IMR-90 (cell line): ENCODE results near the gene FAM83F. TPM values are rescaled to one million over a fixed set of nuclear protein-coding genes. Genes with fewer than 3 reads are reported as not detected.

Source experiments
- ATAC-seq: fragments of 200-7000 bp; cut with Tn5 transposase; 2 replicates; pipeline ENCODE4 v1.9.1; 2020; ENCODE audit warnings: low read depth, mild to moderate bottlenecking, moderate library complexity
- BruUV-seq: library from RNA; stranded (reverse); fragments of 400-500 nt; replicated peaks from 2 replicates; lab custom pipeline; 2021; lab: Mats Ljungman, UMichigan
- CTCF ChIA-PET: fragments of 300-600 bp; formaldehyde crosslinking; extraction: SDS; loops from one replicate; lab custom pipeline; 2021; ENCODE audit warnings: antibody characterized with exemption; lab: Yijun Ruan, JAX
- POLR2A ChIA-PET: fragments of 300-600 bp; sonication (Branson Sonifier 250); formaldehyde crosslinking; loops from one replicate; lab custom pipeline; 2022; ENCODE audit warnings: antibody characterized with exemption; ENCODE audit not compliant: unreplicated experiment; lab: Charles Lee
- DNase-seq: peaks from one replicate; pipeline ENCODE4 v3.0.0; 2013
- H2AFZ ChIP-seq: replicated peaks from 2 replicates; pipeline ENCODE3; 2013; ENCODE audit warnings: low read length, mild to moderate bottlenecking; ENCODE audit not compliant: poor library complexity
- H2AK5ac ChIP-seq: 2 replicates; pipeline ENCODE4 v1.6.1; 2013; ENCODE audit warnings: low read depth, low read length, inconsistent platforms
- H2AK9ac ChIP-seq: replicated peaks from 2 replicates; pipeline ENCODE3; 2013; ENCODE audit warnings: mild to moderate bottlenecking, low read depth, low read length, moderate library complexity; ENCODE audit not compliant: poor library complexity
- H2BK120ac ChIP-seq: 2 replicates; pipeline ENCODE4 v1.6.1; 2013; ENCODE audit warnings: low read depth, low read length, inconsistent platforms
- H2BK15ac ChIP-seq: 3 replicates; pipeline ENCODE4 v1.6.1; 2013; ENCODE audit warnings: low read depth, low read length, inconsistent platforms
- H2BK20ac ChIP-seq: 2 replicates; pipeline ENCODE4 v1.6.1; 2013; ENCODE audit warnings: low read depth, mild to moderate bottlenecking, inconsistent platforms, low read length, moderate library complexity
- H2BK5ac ChIP-seq: 2 replicates; pipeline ENCODE4 v1.6.1; 2013; ENCODE audit warnings: mild to moderate bottlenecking, low read depth, low read length, inconsistent platforms; ENCODE audit not compliant: poor library complexity, severe bottlenecking
- H3K14ac ChIP-seq: replicated peaks from 2 replicates; pipeline ENCODE4 v1.6.1; 2013; ENCODE audit warnings: low read depth, low read length, inconsistent platforms
- H3K18ac ChIP-seq: 2 replicates; pipeline ENCODE4 v1.6.1; 2013; ENCODE audit warnings: low read depth, low read length, control low read depth
- H3K23ac ChIP-seq: 2 replicates; pipeline ENCODE4 v1.6.1; 2013; ENCODE audit warnings: low read depth, low read length, inconsistent platforms
- H3K27ac ChIP-seq: 2 replicates; pipeline ENCODE4 v1.5.1; 2013; ENCODE audit warnings: mild to moderate bottlenecking, control low read depth, low read length; ENCODE audit not compliant: insufficient read depth
- H3K27me3 ChIP-seq: 2 replicates; pipeline ENCODE4 v1.6.1; 2013; ENCODE audit warnings: low read length; ENCODE audit not compliant: control insufficient read depth, insufficient read depth
- H3K36me3 ChIP-seq: 2 replicates; pipeline ENCODE4 v1.6.1; 2013; ENCODE audit warnings: low read length, mixed read lengths; ENCODE audit not compliant: control insufficient read depth, insufficient read depth
- H3K4ac ChIP-seq: 2 replicates; pipeline ENCODE4 v1.6.1; 2013; ENCODE audit warnings: low read depth, low read length, inconsistent platforms
- H3K4me1 ChIP-seq: 2 replicates; pipeline ENCODE4 v1.6.1; 2013; ENCODE audit warnings: low read length, mixed read lengths; ENCODE audit not compliant: control insufficient read depth, insufficient read depth
- H3K4me2 ChIP-seq: 2 replicates; pipeline ENCODE4 v1.6.1; 2013; ENCODE audit warnings: low read depth, mild to moderate bottlenecking, control low read depth, low read length, moderate library complexity
- H3K4me3 ChIP-seq: 2 replicates; pipeline ENCODE4 v1.5.1; 2013; ENCODE audit warnings: low read depth, mild to moderate bottlenecking, control low read depth, low read length, moderate library complexity; ENCODE audit not compliant: insufficient read depth
- H3K56ac ChIP-seq: 2 replicates; pipeline ENCODE4 v1.6.1; 2013; ENCODE audit warnings: low read length, inconsistent platforms; ENCODE audit not compliant: insufficient read depth; ENCODE audit errors: extremely low read depth
- H3K79me1 ChIP-seq, 2 experiments: 2 replicates each; pipeline ENCODE4 v1.6.1; 2013; ENCODE audit warnings: low read length in 2 of 2, inconsistent platforms in 1 of 2, low read depth in 1 of 2
- H3K9ac ChIP-seq: 2 replicates; pipeline ENCODE4 v1.6.1; 2013; ENCODE audit warnings: low read depth, low read length, control low read depth
- H3K9me1 ChIP-seq: 2 replicates; pipeline ENCODE4 v1.6.1; 2013; ENCODE audit warnings: low read length, inconsistent platforms; ENCODE audit not compliant: insufficient read depth
- H3K9me3 ChIP-seq: 2 replicates; pipeline ENCODE4 v1.6.1; 2013; ENCODE audit warnings: low read length; ENCODE audit not compliant: control insufficient read depth, insufficient read depth
- H4K20me1 ChIP-seq: 2 replicates; pipeline ENCODE4 v1.6.1; 2013; ENCODE audit warnings: low read length, inconsistent platforms; ENCODE audit not compliant: insufficient read depth
- H4K5ac ChIP-seq: 2 replicates; pipeline ENCODE4 v1.6.1; 2013; ENCODE audit warnings: mild to moderate bottlenecking, low read depth, low read length, control low read depth
- H4K8ac ChIP-seq, 2 experiments: 2 replicates each; pipeline ENCODE4 v1.6.1; 2013; ENCODE audit warnings: low read depth in 2 of 2, low read length in 2 of 2, control low read depth in 1 of 2, inconsistent platforms in 1 of 2
- H4K91ac ChIP-seq: 2 replicates; pipeline ENCODE4 v1.6.1; 2013; ENCODE audit warnings: low read depth, low read length, inconsistent platforms; ENCODE audit not compliant: insufficient read depth
- CEBPB ChIP-seq: IDR thresholded peaks from 2 replicates; pipeline ENCODE4 v1.6.1; 2012; ENCODE audit warnings: low read depth, low read length, improper control_type of control experiment
- FOS ChIP-seq: fragments of 150-350 bp; IDR thresholded peaks from 2 replicates; pipeline ENCODE4 v1.6.1; 2016; ENCODE audit warnings: low read depth, low read length
- MAFK ChIP-seq: IDR thresholded peaks from 2 replicates; pipeline ENCODE4 v1.6.1; 2012; ENCODE audit warnings: low read depth, low read length, improper control_type of control experiment
- MAZ ChIP-seq: IDR thresholded peaks from 2 replicates; pipeline ENCODE4 v1.6.1; 2012; ENCODE audit warnings: low read depth, mild to moderate bottlenecking, low read length, improper control_type of control experiment, moderate library complexity, borderline replicate concordance
- POLR2A ChIP-seq: IDR thresholded peaks from 2 replicates; pipeline ENCODE4 v1.6.1; 2012; ENCODE audit warnings: mild to moderate bottlenecking, low read depth, low read length
- RAD21 ChIP-seq: IDR thresholded peaks from 2 replicates; pipeline ENCODE4 v1.6.1; 2012; ENCODE audit warnings: low read length, improper control_type of control experiment
- RFX5 ChIP-seq: IDR thresholded peaks from 2 replicates; pipeline ENCODE4 v1.8.0; 2012; ENCODE audit warnings: low read depth, mild to moderate bottlenecking, low read length, moderate library complexity
- SMC3 ChIP-seq: fragments of 150-350 bp; IDR thresholded peaks from 2 replicates; pipeline ENCODE4 v1.6.1; 2016; ENCODE audit warnings: low read depth, mild to moderate bottlenecking, antibody characterized with exemption, low read length, moderate library complexity
- WGBS, 2 experiments: methylation state at CpG; one replicate each; pipeline versions ENCODE4 v1.1.5 to v1.1.7; 2013; ENCODE audit warnings: missing lambda C conversion rate in 2 of 2; ENCODE audit not compliant: insufficient read length in 1 of 2; ENCODE audit errors: extremely low coverage in 2 of 2; 5-methylcytosine and 5-hydroxymethylcytosine counted together
- dilution Hi-C: fragments of 300-500 bp; cut with HindIII; formaldehyde crosslinking; loops from one replicate; pipeline ENCODE4 v1.14.3; 2018; ENCODE audit warnings: low sequenced_read_pairs; ENCODE audit not compliant: unreplicated experiment
- in situ Hi-C: fragments of 300-500 bp; cut with MboI; formaldehyde crosslinking; loops from 3 replicates; pipeline ENCODE4 v1.14.3; 2019; ENCODE audit warnings: low sequenced_read_pairs, inconsistent platforms, mixed read lengths
- intact Hi-C: fragments of 100-400 bp; cut with micrococcal nuclease; formaldehyde crosslinking; loops from 2 replicates; pipeline ENCODE4 v1.10.0; 2022
- polyA plus RNA-seq, 3 experiments: library from polyadenylated mRNA; depleted of rRNA; stranded (reverse); fragments of >200 nt; gene quantifications; 2 replicates each; pipeline ENCODE4 v1.2.3, GENCODE V29; 2012; ENCODE audit warnings: low replicate concordance in 1 of 3
- total RNA-seq: library from RNA; depleted of rRNA; stranded (reverse); fragments of >200 nt; gene quantifications from 2 replicates; pipeline ENCODE4 v1.2.3, GENCODE V29; 2012
- TF ChIP-seq, protein P1 (sequence below): fragments of 150-350 bp; IDR thresholded peaks from 2 replicates; pipeline ENCODE4 v1.6.1; 2016; ENCODE audit warnings: low read depth, mild to moderate bottlenecking, low read length, moderate library complexity, borderline replicate concordance
- TF ChIP-seq, protein P2 (sequence below): fragments of 150-350 bp; IDR thresholded peaks from 2 replicates; pipeline ENCODE4 v1.6.1; 2017; ENCODE audit warnings: mild to moderate bottlenecking, antibody characterized with exemption, low read length, low read depth

The FAM83F gene
- total and polyA plus RNA-seq, 2 of the 4 experiments (the other 2 are of a cell fraction): not detected

DNA sequence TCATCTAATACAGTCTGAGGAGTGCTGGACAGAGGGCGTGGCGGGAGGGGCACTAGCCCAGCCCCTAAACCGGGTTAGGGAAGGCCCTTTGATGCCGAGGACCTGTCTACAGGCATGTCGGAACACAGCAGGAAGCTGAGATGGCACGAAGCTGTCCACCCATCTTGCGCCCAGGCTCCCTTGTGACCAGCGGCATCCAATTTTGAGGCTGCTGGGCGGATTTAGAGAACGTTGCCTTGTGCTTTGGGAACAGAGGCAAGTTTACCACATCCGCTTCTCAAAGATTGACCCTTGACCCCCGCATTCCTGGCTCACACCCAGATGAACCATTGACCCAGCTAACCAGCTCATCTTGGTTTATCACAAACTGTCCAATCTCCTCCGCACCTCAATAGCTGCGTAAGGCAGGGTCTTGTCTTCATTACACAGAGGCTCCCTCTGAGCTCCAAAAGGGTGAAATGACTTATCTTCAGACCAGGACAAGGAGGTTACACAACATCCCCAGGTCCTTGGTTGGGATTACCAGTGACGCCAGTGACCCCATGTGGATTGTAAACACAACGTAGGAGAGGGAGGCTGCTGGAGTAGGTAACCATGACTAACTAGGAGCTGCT lies 4.5 kb downstream of the FAM83F start (continued):
- TF ChIP-seq, protein P1, sequence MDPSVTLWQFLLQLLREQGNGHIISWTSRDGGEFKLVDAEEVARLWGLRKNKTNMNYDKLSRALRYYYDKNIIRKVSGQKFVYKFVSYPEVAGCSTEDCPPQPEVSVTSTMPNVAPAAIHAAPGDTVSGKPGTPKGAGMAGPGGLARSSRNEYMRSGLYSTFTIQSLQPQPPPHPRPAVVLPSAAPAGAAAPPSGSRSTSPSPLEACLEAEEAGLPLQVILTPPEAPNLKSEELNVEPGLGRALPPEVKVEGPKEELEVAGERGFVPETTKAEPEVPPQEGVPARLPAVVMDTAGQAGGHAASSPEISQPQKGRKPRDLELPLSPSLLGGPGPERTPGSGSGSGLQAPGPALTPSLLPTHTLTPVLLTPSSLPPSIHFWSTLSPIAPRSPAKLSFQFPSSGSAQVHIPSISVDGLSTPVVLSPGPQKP: no peak

DNA sequence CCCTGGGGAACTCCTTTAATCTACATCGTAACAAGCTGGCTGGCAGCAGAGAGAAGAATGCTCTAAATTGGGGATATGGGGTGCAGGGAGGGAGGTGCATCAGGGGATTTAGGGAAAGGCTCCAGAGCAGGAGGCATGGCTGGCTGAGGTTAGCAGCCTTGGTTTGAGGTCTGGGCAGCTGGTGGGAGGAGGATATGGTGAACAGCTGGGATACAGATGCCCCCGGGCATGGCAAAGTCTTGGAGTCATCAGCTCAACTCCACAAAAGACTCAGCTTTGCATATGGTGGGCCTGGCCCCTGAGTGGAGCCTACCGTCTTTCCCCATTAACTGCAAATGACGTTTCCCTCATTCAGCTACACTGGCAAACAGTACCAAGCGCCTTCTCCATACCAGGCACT lies 5.4 kb downstream of the FAM83F start:
- H3K18ac ChIP-seq: no peak overlapping the region
- peaks cover 4% of the 10 kb centered on the region for H3K4me1 ChIP-seq
- H3K27ac ChIP-seq: no peak overlapping the region
- H2BK5ac ChIP-seq: no peak overlapping the region
- no peak overlapping the region for H2BK20ac ChIP-seq
- in situ Hi-C loops: no loop called here
- no peak overlapping the region for H4K5ac ChIP-seq
- no peak overlapping the region; the same call in 1 of the 2 replicates for H2AK5ac ChIP-seq
- no peak overlapping the region for H3K9ac ChIP-seq
- intact Hi-C loops: no loop called here
- H3K4me3 ChIP-seq: no peak overlapping the region
- H3K56ac ChIP-seq: no peak overlapping the region
- DNase-seq (no peak), ATAC-seq (no peak)
- H3K4me2 ChIP-seq: no peak overlapping the region
- H3K36me3 ChIP-seq: no peaks in the 10 kb centered on the region
- H2AK9ac ChIP-seq: no peak overlapping the region
- no peak overlapping the region for H2AFZ ChIP-seq
- no CpG with 5 or more reads among the region's 5 CpGs for WGBS, 2 experiments
- H3K9me3 ChIP-seq: no peaks in the 10 kb centered on the region
- H4K8ac ChIP-seq: no peak overlapping the region
- H2BK15ac ChIP-seq: no peak overlapping the region
- H4K91ac ChIP-seq: no peak overlapping the region
- no peaks in the 10 kb centered on the region for H4K20me1 ChIP-seq
- POLR2A ChIA-PET: interaction anchor here (0.6 kb wide), 1 partner anchor 234 kb away, joined by 7 read pairs; no protein-coding TSS in a partner anchor
- TF ChIP-seq RFX5 (no peak), MAFK (no peak), MAZ (no peak), SMC3 (no peak), CEBPB (no peak), FOS (no peak), POLR2A (no peak), RAD21 (no peak)
- TF ChIP-seq, protein P2, sequence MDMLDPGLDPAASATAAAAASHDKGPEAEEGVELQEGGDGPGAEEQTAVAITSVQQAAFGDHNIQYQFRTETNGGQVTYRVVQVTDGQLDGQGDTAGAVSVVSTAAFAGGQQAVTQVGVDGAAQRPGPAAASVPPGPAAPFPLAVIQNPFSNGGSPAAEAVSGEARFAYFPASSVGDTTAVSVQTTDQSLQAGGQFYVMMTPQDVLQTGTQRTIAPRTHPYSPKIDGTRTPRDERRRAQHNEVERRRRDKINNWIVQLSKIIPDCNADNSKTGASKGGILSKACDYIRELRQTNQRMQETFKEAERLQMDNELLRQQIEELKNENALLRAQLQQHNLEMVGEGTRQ: no peak
- BruUV-seq: no TSS peak
- no peak overlapping the region for H3K4ac ChIP-seq
- no peaks in the 10 kb centered on the region for H3K79me1 ChIP-seq
- H2BK120ac ChIP-seq: no peak overlapping the region
- peaks cover 41% of the 10 kb centered on the region for H3K27me3 ChIP-seq
- CTCF ChIA-PET: no interaction called here
- no peaks in the 10 kb centered on the region; the same call in 1 of the 2 replicates for H3K9me1 ChIP-seq
- H3K14ac ChIP-seq: no peak overlapping the region
- H3K23ac ChIP-seq: no peak overlapping the region
- dilution Hi-C loops: no loop called here
